HL-60 (cell line): ENCODE results near the gene TMEM163.
A peak's percentile ranks its signal among the peaks of the same experiment; 100 is the strongest.
"Not testable (repeated sequence)": the region's sequence is repeated elsewhere in the genome, so short reads cannot be mapped to it uniquely, and the experiment has no call there.

Experiments used
- DNase-seq, 2 experiments: peaks; one replicate each; pipeline ENCODE4 v3.0.0-alpha.2; 2010 to 2020; ENCODE audit warnings: low read depth in 1 of 2, low spot score in 1 of 2
- H3K27ac ChIP-seq: fragments of 250-450 bp; sonication (Bioruptor Pico); replicated peaks from 2 replicates; pipeline ENCODE4 v1.5.1; 2020; ENCODE audit warnings: mild to moderate bottlenecking, moderate library complexity
- H3K27me3 ChIP-seq: fragments of 250-450 bp; sonication (Bioruptor Pico); 2 replicates; pipeline ENCODE4 v1.5.1; 2021; ENCODE audit warnings: mild to moderate bottlenecking, moderate library complexity; ENCODE audit not compliant: insufficient read depth, poor library complexity, severe bottlenecking
- H3K4me3 ChIP-seq: replicated peaks from 2 replicates; pipeline ENCODE4 v1.5.1; 2011; ENCODE audit warnings: mild to moderate bottlenecking, control low read depth, low read length; ENCODE audit not compliant: insufficient read depth
- CTCF ChIP-seq: IDR thresholded peaks from one replicate; pipeline ENCODE4 v1.5.1; 2011; ENCODE audit warnings: low read length, control low read depth, inconsistent platforms; ENCODE audit not compliant: insufficient read depth
- GABPA ChIP-seq: IDR thresholded peaks from 2 replicates; pipeline ENCODE4 v1.6.1; 2012; ENCODE audit warnings: low read depth
- POLR2AphosphoS5 ChIP-seq: IDR thresholded peaks from 2 replicates; pipeline ENCODE4 v1.6.1; 2012; ENCODE audit warnings: low read depth
- REST ChIP-seq: IDR thresholded peaks from 2 replicates; pipeline ENCODE4 v1.6.1; 2012; ENCODE audit warnings: low read depth; ENCODE audit not compliant: insufficient replicate concordance
- SPI1 ChIP-seq: IDR thresholded peaks from 2 replicates; pipeline ENCODE4 v1.6.1; 2012; ENCODE audit warnings: low read depth, mild to moderate bottlenecking, borderline replicate concordance

The TMEM163 gene

GRCh38 chr2:134760385-134760784, 41.6 kb upstream of the TMEM163 start:
- no peak for DNase-seq
- Histone ChIP-seq H3K27ac (no peak overlapping the region), H3K27me3 (no peaks in the 10 kb centered on the region), H3K4me3 (no peak overlapping the region)
- TF ChIP-seq GABPA (no peak), SPI1 (no peak), CTCF (no peak), REST (no peak), POLR2AphosphoS5 (no peak)

- no peak overlapping the region for H3K27ac ChIP-seq
- H3K27me3 ChIP-seq, result no peaks in the 10 kb centered on the region
- DNase-seq, result no peak
- no peak overlapping the region for H3K4me3 ChIP-seq
- TF ChIP-seq GABPA, result no peak
- peak; percentile 74; the same call in 1 of the 2 replicates for TF ChIP-seq SPI1
These were observed 39.8 kb upstream of the TMEM163 start for GRCh38 chr2:134758633-134759032.

GRCh38 chr2:134751981-134752380, 33.2 kb upstream of the TMEM163 start:
- H3K4me3 ChIP-seq, H3K27me3 ChIP-seq, DNase-seq, H3K27ac ChIP-seq: not testable (repeated sequence)

GRCh38 chr2:134745546-134745945, 26.7 kb upstream of the TMEM163 start:
- TF ChIP-seq SPI1, result no peak
- TF ChIP-seq CTCF, result no peak
- no peak for TF ChIP-seq POLR2AphosphoS5
- TF ChIP-seq REST, result no peak
- TF ChIP-seq GABPA, result no peak
- no peak overlapping the region for H3K4me3 ChIP-seq
- H3K27me3 ChIP-seq, result no peaks in the 10 kb centered on the region
- H3K27ac ChIP-seq, result no peak overlapping the region
- no peak for DNase-seq

GRCh38 chr2:134745023-134745422, 26.2 kb upstream of the TMEM163 start:
- Histone ChIP-seq H3K27me3 (no peaks in the 10 kb centered on the region), H3K4me3 (no peak overlapping the region), H3K27ac (no peak overlapping the region)
- TF ChIP-seq GABPA (no peak), REST (no peak)
- DNase-seq, result no peak
